Measurements from ENCODE around the gene KPTN. TPM values are rescaled to one million over a fixed set of nuclear protein-coding genes. Genes with fewer than 3 reads are reported as not detected.

The KPTN gene
- total and polyA plus RNA-seq, 2 of the 13 experiments (the other 11 are each of a cell fraction or from before 2014, with no cell fraction given): 9.1 to 13.3 TPM

- H3K79me2 ChIP-seq (ENCODE audit: insufficient read depth, low read length): no peaks in the 10 kb centered on the region
- H3K9ac ChIP-seq (ENCODE audit: insufficient read depth, low read depth, low read length): no peak overlapping the region
- no peaks in the 10 kb centered on the region for H3K4me1 ChIP-seq (ENCODE audit: insufficient read depth, low read length)
- H3K4me3 ChIP-seq (replicated peaks in 1 of 3; ENCODE audit: insufficient read depth in 1 of 3, low read depth in 2 of 3, low read length in 3 of 3): no peak overlapping the region
- no TSS peak for BruUV-seq (replicated peaks)
- ATAC-seq (no peak), FAIRE-seq (no peak), DNase-seq (ENCODE audit: low spot score) (no peak)
- ChIA-PET POLR2A (no interaction called here), CTCF (ENCODE audit: low intra/inter-chr PET ratio, low total read pairs) (interaction anchor here (0.8 to 3.2 kb wide), 5 partner anchors 46 to 270 kb away, joined by 3 to 28 read pairs (median 14); partner anchors contain the start of genes KPTN and NAPA)
- H2AFZ ChIP-seq (ENCODE audit: low read length): no peak overlapping the region
- H4K20me1 ChIP-seq (ENCODE audit: insufficient read depth, low read length): 0 out of 2 replicates have a peak, but pooled peaks cover 2% of the 10 kb centered on the region
- in situ Hi-C loops (cut with HindIII; ENCODE audit: extremely low pct_ligation_motif_present, low pct_unique_long_range_greater_than_20kb): loop anchor here (5.0 kb wide), 2 partner anchors 80 to 260 kb away; partner anchors contain the start of gene NAPA
- intact Hi-C loops (cut with micrococcal nuclease; ENCODE audit: unreplicated experiment): no loop called here
- TF ChIP-seq GATAD2A (CRISPR knock-in tag; IDR thresholded peaks at IDR 0.05): no peak
- no peak for TF ChIP-seq ZKSCAN1 (IDR thresholded peaks at IDR 0.05; ENCODE audit: low read length)
- TF ChIP-seq MIER2 (CRISPR knock-in tag; IDR thresholded peaks at IDR 0.05): peak; percentile 88
- no peak for TF ChIP-seq FOXO1 (CRISPR knock-in tag; IDR thresholded peaks at IDR 0.05)
- TF ChIP-seq, protein P1, sequence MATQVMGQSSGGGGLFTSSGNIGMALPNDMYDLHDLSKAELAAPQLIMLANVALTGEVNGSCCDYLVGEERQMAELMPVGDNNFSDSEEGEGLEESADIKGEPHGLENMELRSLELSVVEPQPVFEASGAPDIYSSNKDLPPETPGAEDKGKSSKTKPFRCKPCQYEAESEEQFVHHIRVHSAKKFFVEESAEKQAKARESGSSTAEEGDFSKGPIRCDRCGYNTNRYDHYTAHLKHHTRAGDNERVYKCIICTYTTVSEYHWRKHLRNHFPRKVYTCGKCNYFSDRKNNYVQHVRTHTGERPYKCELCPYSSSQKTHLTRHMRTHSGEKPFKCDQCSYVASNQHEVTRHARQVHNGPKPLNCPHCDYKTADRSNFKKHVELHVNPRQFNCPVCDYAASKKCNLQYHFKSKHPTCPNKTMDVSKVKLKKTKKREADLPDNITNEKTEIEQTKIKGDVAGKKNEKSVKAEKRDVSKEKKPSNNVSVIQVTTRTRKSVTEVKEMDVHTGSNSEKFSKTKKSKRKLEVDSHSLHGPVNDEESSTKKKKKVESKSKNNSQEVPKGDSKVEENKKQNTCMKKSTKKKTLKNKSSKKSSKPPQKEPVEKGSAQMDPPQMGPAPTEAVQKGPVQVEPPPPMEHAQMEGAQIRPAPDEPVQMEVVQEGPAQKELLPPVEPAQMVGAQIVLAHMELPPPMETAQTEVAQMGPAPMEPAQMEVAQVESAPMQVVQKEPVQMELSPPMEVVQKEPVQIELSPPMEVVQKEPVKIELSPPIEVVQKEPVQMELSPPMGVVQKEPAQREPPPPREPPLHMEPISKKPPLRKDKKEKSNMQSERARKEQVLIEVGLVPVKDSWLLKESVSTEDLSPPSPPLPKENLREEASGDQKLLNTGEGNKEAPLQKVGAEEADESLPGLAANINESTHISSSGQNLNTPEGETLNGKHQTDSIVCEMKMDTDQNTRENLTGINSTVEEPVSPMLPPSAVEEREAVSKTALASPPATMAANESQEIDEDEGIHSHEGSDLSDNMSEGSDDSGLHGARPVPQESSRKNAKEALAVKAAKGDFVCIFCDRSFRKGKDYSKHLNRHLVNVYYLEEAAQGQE (IDR thresholded peaks at IDR 0.05; ENCODE audit: borderline replicate concordance in 1 of 2, low read depth in 1 of 2, low read length in 2 of 2): peak; percentile 72 to 91
- peaks cover 0 to 12% of the 10 kb centered on the region in 2 experiments; a peak in 3 of 5 replicates for H3K27me3 ChIP-seq (ENCODE audit: control insufficient read depth in 1 of 2, insufficient read depth in 2 of 2, low read length in 2 of 2)
- WGBS (ENCODE audit: low lambda C conversion rate): 19% methylated on average over 7 of the region's 12 CpGs
- H3K36me3 ChIP-seq (replicated peaks in 1 of 2; ENCODE audit: control insufficient read depth in 1 of 2, insufficient read depth in 2 of 2, low read length in 2 of 2): no peaks in the 10 kb centered on the region
- no peak overlapping the region for H3K4me2 ChIP-seq (ENCODE audit: low read depth, low read length)
- H3K9me3 ChIP-seq (ENCODE audit: low read length): no peaks in the 10 kb centered on the region
- H3K27ac ChIP-seq (ENCODE audit: extremely low read length, insufficient read depth, low read length): no peak overlapping the region
Observed at GRCh38 chr19:47437500-47437899, 46.5 kb downstream of the KPTN start.
